Left colon (tissue), 2 donors: ENCODE results near the gene PTPN2. TPM values are rescaled to one million over a fixed set of nuclear protein-coding genes. Genes with fewer than 3 reads are reported as not detected.
A peak's percentile ranks its signal among the peaks of the same experiment; 100 is the strongest.
"Not testable (repeated sequence)": the region's sequence is repeated elsewhere in the genome, so short reads cannot be mapped to it uniquely, and the experiment has no call there.

Experiments used
- ATAC-seq: fragments of 200-7000 bp; cut with Tn5 transposase; one replicate; pipeline ENCODE4 v1.9.1; 2020; ENCODE audit warnings: mild to moderate bottlenecking, moderate library complexity
- DNase-seq, 2 donors: peaks; one replicate each; pipeline ENCODE4 v3.0.0-alpha.2; 2020
- intact Hi-C, 2 donors: fragments of 100-400 bp; cut with DNase I in 1 of 2; cut with micrococcal nuclease in 1 of 2; formaldehyde crosslinking; loops; one replicate each; pipeline versions ENCODE4 v1.11.2 to v1.14.0; 2022; cut with DNase I, micrococcal nuclease
- total RNA-seq, 2 donors: library from RNA; stranded (reverse); fragmentation: NEBNext Ultra II Directional; extraction: Animal tissue kit (Norgen Biotek cat#: 25700); gene quantifications; one replicate each; pipeline ENCODE4 v1.2.1, GENCODE V29; 2021
- donor health status: DM: no; HTN: no; CAD: no.
- donor health status: DM: yes; HTN: yes; CAD: no.

PTPN2 gene
- total RNA-seq, 2 donors from 2014 or later, result 34.0 to 35.4 TPM

DNA sequence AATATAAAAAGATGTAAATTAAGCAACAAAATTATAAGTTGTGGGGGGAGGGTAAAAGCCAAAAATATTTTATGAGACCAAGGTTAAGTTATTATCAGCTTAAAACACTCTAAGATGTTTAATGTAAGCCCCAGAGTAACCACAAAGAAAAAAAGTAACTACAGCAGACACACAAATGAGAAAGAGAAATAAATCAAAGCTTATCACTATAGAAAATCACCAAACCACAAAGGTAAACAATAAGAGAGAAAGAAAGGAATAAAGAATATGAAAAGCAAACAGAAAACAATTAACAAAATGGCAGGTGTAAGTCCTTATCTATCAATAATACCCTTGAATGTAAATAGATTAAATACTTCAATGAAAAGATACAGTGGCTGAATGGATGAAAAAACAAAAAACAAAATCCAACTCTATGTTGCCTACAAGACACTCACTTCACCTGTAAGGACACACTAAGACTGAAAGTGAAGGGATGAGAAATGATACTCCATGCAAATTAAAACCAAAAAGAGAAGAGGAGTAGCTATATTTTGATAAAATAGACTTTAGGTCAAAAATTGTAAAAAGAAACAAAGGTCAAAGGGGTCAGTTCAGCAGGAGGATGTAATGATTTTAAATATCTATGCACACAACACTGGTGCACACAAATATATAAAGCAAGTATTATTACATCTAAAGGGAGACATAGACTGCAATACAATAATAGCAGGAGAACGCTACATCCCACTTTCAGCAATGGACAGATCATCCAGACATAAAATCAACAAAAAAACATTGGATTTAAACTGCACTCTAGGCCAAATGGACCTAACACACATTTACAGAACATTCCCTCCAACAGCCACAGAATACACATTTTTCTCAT, 80.7 kb downstream of the PTPN2 start:
- ATAC-seq (no peak), DNase-seq (no peak)
- intact Hi-C loops, result no loop called here

DNA sequence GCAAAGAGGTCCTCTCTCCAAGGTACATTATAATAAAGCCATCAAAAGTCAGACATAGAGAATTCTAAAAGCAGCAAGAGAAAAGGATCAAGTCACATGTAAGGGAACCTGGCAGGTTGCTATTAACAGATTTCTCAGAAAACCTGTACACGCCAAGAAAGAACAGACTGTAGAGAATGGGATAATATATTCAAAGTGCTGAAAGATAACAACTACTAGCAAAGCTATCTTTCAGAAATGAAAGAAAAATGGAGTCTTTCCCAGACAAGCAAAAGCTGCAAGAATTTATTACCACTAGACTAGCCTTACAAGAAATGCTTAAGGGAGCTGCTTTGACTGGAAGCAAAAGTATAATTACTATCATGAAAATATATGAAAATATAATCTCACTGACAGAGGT, 81.5 kb downstream of the PTPN2 start:
- ATAC-seq (no peak), DNase-seq (no peak)
- intact Hi-C loops, result no loop called here

DNA sequence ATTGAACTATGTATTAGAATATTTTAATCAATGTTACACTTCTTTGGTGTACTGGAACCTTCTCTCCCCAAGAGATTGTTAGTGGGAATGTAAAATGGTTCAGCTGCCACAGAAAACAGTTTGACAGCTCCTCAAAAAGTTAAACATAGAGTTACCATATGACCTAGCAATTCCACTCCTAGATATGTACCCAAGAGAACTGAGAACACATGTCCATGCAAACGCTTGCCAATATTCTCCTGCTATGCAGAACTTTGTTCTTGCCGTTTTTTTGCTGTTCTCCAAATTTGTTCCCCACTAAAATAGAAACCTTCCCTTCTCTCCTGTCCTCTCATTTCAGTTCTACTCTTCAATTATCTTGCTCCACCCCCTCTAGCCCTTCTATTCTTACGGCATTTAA, 87.6 kb downstream of the PTPN2 start:
- DNase-seq, result no peak
- no peak for ATAC-seq
- intact Hi-C loops, result no loop called here

DNA sequence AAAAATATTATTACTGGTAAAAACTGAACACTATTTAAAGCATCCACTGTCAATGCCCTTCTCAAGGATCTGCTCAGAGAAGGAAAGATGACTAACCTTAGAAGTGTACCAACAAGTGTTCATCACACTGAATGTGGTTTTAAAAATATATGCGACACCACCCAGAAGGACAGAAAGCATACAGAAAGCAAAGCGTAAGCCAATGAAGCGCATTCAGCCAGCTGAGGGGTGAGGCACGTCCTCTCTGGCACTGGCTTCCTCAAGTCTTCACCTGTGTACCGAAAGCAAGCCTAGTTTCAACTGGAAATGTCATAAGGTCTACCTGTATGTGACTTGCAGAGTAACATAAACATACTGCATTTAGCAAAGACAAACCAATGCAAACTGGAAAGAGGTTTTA, 92.4 kb downstream of the PTPN2 start:
- intact Hi-C loops, result no loop called here
- no peak for ATAC-seq
- no peak for DNase-seq

DNA sequence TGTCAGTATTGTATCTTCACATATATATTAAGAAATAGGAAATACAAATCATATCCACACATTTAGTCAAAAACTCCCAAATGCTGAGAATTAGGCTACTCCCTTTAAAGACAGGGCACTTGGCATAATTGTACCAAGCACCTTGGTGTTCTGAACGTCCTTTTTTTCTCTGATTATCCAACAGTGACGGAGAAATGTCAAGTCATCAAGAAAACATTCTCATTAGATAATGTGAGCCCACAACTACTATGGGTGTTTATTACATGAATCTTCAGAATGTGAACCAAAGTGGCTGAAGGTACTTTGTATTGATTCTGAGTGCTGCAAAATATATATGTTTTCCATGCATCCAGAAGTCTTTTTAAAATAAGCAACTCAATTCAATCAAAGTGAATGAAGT, 97.4 kb downstream of the PTPN2 start:
- DNase-seq (no peak), ATAC-seq (no peak)
- intact Hi-C loops, result no loop called here

DNA sequence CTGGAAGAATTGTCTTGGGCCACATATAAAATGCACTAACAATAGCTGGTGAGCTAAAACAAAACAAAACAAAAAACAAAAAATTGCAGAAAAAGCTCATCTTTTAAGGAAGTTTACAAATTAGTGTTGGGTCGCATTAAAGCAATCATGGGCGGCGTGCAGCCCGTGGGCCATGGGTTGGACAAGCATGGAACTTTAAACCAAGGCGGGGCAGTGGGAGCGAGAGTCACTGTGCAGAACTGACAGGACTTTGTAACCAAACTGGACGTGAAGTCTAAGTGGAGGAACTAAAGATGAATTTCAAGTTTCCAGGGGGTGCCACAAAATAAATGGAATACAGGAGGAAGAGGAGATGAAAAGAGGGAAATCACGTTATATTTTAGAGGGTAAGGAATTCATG, 100.5 kb downstream of the PTPN2 start:
- intact Hi-C loops, result no loop called here
- ATAC-seq (peak; percentile 98), DNase-seq (peak; percentile 35 to 55)

DNA sequence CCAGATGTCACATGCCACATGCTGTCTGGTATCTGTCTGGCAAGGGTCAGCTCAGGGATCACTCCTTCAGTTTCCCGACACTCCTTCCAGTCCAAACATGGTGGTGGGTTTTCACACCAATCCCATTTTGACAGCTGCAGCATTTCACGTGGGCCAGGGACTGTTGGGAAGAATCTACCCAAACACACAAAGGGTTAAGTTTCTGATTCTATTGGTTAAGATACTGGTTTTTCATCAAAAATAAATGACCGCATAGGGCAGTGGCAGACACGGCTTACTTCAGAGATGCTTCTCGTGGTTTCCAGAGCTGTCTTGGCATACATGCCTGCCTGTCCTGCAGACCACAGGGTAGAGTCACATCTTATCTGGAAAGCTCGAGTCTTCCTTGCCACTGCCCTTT, 101.5 kb downstream of the PTPN2 start:
- intact Hi-C loops, result no loop called here
- no peak for ATAC-seq
- DNase-seq, result no peak

DNA sequence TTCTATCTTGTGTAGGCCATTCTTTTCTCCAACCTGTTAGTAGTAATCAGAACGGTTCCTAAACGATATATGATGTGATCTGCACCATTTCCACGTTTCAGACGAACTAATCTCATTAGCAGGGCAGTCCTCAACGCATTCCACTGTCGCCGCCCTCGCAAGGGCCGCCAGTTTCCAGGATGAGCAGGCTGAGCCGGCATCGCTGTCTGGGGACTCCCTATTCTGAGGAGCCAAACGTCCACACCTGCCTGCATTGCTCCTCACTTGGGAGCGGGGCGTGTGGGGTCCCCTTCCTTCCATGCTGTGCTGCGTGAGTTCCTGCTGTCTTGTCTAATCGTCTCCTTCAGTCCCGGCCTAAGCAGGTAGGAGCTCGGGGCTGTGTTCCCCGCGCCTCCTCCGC, 104.6 kb downstream of the PTPN2 start:
- intact Hi-C loops, result no loop called here
- ATAC-seq (no peak), DNase-seq (no peak)

DNA sequence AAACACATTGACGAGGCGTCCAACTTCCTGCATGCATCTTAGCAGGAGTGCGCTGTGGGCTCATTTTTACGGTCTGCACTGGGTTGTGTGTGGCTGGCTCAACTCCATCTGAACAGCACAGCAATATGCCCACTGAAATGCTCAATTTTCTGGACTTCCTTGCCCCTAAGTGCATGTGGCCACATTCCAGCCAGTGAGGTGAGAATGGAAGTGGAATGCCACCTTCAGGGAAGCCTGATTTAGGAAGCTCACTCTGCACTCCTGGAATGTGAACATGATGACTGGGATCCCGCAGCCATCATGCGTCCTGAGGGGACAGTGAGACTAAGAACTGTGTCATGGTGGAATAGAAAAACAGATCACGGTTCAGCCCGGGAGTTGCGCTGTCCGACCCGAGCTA, 105.0 kb downstream of the PTPN2 start:
- intact Hi-C loops, result no loop called here
- DNase-seq (no peak), ATAC-seq (no peak)

DNA sequence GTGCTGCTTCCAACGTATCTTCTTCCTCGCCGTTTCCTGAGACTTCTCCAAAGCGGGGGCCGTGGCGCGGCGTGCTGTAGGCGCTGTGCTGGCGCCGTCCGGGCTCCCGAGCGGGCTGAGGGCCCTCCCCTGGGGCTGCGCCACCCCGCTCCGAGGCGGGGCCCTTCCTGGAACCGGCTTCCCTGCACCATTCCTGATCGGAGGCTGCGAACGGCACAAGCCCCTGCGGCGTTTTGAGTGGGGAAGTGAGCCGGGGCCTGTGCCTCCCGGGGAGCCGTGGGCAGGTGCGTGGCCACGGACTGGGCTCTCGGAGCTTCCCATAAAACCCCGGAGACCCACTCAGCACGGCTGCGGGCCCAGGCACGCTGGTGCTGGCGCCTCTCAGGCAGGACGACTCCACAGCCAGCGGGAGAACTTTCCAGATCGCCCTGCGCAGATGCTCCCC, 106.5 kb downstream of the PTPN2 start:
- ATAC-seq (no peak), DNase-seq (peak in 1 of 2 donors; percentile 10)
- intact Hi-C loops, result no loop called here

DNA sequence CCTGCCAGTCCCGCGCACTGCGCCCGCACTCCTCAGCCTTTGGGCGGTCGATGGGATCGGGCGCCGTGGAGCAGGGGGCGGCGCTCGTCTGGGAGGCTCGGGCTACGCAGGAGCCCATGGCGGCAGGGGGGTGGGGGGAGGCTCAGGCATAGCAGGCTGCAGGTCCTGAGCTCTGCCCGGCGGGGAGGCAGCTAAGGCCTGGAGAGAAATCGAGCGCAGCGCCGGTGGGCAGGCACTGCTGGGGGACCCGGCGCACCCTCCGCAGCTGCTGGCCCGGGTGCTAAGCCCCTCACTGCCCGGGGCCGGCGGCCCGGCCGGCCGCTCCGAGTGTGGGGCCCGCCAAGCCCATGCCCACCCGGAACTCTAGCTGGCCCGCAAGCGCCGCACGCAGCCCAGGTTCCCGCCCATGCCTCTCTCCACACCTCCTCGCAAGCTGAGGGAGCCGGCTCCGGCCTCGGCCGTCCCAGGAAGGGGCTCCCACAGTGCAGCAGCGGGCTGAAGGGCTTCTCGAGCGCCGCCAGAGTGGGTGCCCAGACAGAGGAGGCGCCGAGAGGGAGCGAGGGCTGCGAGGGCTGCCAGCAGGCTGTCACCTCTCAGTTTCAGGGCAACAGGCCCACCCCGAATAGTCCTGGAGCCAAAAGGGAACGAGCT, 107.1 kb downstream of the PTPN2 start:
- DNase-seq (no peak), ATAC-seq (no peak)
- intact Hi-C loops, result no loop called here

DNA sequence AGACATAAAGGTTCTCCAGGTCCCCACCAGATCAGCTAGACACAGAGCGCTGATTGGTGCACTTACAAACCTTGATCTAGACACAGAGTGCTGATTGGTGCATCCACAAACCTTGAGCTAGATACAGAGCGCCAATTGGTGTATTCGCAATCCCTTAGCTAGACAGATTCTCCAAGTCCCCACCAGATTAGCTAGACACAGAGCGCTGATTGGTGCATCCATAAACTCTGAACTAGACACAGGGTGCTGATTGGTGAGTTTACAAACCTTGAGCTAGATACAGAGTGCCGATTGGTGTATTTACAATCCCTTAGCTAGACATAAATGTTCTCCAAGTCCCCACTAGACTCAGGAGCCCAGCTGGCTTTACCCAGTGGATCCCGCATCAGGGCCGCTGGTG, 107.6 kb downstream of the PTPN2 start:
- DNase-seq, ATAC-seq, intact Hi-C loops: not testable (repeated sequence)

DNA sequence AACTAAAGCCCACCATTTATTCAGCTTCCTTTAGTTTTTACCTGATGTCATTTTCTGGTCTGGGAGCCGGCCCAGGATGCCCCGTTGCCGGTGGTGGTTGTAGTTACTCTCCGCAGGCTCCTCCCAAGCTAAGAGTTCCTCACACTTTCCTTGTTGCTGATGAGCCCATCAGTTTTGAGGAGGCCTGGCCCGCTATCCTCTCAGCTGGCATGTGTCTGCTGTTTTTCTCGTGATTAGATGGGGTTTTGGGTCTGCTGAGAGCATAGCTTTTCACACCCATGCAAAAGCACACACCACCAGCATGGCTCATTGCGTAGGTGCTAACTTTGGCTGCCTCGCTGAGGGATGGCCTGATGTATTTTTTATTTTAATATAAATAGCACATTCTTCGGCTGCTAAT, 109.1 kb downstream of the PTPN2 start:
- intact Hi-C loops, result no loop called here
- DNase-seq (no peak), ATAC-seq (no peak)

DNA sequence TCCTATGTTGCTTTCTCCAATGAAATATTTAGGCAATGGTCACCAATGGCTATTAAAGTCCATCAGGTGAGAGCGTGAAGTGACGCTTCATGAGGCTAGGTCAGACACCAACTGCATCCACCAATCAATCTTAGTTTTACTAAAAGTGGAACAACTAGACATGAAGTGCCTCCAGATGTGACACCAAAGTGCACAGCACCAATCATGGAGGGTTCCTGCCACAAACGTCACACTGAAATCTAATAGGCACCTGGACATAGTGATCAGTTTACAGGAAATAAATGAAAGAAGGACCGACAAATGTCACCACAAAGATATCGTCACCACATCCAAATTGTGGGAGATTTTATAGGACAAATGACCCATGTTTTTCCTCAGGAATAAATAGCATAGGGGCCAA, 110.7 kb downstream of the PTPN2 start:
- ATAC-seq (no peak), DNase-seq (no peak)
- intact Hi-C loops, result no loop called here

DNA sequence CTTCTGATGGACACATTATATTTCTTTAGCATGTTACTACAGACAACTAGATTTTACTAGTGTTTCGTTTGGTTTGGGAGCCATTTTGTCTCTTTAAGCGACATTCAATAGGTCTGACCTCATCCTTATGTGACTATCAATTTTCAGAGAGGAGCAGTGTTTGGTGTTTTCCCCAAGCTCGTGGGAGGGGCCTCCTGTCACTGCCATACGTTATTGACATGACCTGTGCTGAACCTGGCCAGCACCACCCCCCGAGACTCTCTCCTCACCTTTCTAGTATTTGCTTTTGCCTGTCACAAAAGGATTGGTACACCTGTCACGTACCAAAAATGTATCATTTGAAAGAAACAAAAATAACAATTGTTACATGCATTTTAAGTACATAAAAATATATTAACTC, 111.9 kb downstream of the PTPN2 start:
- ATAC-seq, result no peak
- intact Hi-C loops, result no loop called here
- no peak for DNase-seq

DNA sequence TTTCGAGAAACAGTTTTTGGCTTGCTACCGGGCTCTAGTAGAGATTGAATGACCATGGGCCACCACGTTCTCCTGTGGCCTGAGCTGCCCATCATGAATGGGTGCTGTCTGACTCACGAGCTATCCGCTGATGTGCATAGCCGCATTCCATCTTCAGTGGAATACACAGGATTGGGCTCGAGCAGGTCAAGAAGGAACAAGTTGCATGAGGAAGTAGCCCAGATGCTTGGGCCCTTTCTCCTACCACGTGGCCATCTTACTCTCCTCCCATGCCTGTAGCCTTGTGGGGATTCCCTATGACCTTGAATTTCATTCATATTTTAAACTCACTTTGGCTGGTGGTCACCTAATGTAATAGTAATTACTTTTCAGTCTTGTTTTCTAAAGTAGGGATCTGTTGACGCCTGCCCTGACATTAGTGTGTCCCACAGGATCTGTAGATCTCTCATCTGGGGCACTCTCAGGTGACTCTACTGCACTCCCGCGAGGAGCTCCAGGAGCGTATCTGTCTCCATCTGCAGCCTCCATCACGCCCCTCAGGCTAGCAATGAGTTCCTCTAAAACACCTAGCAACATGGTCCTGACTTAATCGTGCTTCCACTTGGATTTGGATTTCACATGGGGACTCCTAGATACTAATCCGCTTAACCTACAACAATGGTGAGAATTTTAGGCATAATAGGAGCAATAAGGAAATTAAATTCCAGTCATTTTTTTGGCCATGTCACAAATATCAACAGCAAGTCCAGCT, 113.4 kb downstream of the PTPN2 start:
- DNase-seq (no peak), ATAC-seq (no peak)
- intact Hi-C loops, result no loop called here

DNA sequence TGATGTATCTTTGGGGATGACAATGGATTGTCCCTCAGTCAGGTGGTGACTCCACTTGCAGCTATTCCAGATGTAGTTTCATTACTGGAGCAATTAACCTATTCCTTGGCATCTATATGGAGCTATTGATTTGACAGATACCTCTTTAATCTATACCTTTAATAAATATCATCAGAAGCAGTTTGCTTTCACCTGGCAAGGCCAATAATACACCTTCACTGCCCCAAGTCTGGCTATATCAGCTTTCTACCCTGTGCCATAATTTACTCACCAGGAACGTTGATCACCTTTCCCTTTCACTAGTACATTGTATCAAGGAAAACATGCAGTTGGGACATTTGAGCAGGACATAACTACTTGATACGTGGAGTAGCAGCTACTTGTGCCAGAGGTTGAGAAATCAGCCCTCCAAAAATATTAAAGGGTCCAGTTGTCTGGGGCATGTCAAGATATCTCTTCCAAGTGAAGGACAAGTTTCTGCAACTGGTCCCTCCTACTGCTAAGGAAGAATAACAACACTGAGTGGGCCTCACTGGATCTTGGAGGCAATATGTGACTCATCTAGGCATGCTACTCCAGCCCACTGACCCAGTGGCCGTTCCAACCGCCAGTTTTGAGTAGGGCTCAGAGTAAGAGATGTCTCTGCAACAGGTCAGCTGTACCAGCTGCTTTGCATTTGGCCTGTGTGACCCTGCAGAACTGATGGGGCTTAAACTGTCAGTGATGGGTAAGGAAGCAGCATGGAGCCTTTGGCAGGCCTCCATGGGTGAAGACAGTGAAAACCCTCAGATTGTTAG, 114.2 kb downstream of the PTPN2 start:
- no peak for ATAC-seq

DNA sequence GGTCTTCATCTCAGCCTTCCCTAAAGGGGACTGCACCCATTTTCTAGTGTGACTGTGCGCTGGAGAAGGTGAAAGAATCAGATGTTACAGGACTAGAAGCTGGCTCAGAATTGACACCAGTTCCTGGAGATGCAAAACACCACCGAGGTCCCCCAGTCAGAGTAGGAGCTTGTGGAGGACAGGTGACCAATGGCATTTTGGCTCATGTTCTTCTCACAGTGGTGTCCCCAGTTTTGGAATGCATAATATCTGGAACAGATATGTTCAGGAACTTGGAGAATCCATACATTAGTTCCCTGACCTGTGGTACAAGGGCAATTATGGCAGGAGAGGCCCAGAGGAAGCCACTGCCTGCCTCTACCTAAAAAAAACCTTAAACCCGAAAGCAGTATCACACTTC, 114.9 kb downstream of the PTPN2 start:
- no peak for ATAC-seq
- no peak for DNase-seq
- intact Hi-C loops, result no loop called here

More for the DNA sequence above, 114.2 kb downstream of the PTPN2 start:
- DNase-seq, result no peak
- intact Hi-C loops, result no loop called here

DNA sequence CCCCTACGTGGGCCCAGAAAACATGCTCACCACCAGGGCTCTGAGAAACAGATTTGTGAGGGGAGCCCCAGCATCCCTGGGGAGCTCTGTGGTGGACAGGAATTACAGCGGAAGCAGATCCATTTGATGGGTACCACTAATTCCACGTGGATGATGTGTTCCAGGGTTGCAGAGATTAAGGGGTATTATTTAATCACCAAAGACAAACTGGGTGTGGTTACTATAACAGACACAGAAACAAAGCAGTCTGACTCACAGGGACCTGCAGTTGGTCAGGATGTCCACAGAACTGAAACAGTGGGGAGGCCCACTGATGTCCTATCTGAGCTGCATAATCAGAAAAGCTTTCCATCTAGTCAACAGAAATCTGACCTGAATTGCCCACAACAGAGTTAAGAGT, 115.4 kb downstream of the PTPN2 start:
- intact Hi-C loops, result no loop called here
- DNase-seq (no peak), ATAC-seq (no peak)
